Neural cell (in vitro differentiated cells): ENCODE measurements around the gene ARL14EPL.

Source experiments
- POLR2AphosphoS5 ChIP-seq: IDR thresholded peaks from 2 replicates; pipeline ENCODE4 v1.6.1; 2012
- TF ChIP-seq, protein P1 (sequence below): fragments of 450-650 bp; IDR thresholded peaks from 2 replicates; pipeline ENCODE4 v1.5.1; 2014; ENCODE audit warnings: antibody characterized with exemption, mild to moderate bottlenecking, moderate library complexity; ENCODE audit not compliant: poor library complexity, severe bottlenecking

DNA sequence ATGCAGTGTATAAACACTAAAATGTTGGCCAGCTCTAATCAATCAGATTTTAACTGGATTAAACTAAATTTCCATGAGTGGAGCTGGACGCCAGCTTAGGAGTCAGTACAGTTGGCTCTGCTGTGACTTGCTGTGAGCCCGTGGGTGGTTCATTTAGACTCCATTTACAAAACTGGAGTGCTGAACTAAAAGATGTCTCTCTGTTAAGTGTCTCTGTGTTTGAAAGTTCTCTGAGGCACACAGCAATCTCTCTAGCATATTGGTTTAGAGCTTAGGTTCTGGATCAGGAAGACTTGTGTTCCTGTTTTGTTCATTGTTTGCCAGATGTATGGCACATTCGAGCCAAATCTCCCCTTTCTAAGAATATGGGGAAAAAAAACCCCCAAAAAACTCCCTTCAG is 28.0 kb upstream of the ARL14EPL start:
- TF ChIP-seq, protein P1, sequence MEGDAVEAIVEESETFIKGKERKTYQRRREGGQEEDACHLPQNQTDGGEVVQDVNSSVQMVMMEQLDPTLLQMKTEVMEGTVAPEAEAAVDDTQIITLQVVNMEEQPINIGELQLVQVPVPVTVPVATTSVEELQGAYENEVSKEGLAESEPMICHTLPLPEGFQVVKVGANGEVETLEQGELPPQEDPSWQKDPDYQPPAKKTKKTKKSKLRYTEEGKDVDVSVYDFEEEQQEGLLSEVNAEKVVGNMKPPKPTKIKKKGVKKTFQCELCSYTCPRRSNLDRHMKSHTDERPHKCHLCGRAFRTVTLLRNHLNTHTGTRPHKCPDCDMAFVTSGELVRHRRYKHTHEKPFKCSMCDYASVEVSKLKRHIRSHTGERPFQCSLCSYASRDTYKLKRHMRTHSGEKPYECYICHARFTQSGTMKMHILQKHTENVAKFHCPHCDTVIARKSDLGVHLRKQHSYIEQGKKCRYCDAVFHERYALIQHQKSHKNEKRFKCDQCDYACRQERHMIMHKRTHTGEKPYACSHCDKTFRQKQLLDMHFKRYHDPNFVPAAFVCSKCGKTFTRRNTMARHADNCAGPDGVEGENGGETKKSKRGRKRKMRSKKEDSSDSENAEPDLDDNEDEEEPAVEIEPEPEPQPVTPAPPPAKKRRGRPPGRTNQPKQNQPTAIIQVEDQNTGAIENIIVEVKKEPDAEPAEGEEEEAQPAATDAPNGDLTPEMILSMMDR, result no peak
- no peak for TF ChIP-seq POLR2AphosphoS5
